Measurements from ENCODE around the gene MIA2. TPM values are rescaled to one million over a fixed set of nuclear protein-coding genes. Genes with fewer than 3 reads are reported as not detected.

The MIA2 gene
- total and polyA plus RNA-seq, 9 donors = 11.7 to 21.9 (median 19.5) TPM

- intact Hi-C loops (cut with DNase I) = no loop called here
- H3K9me3 ChIP-seq = no peaks in the 10 kb centered on the region
- TF ChIP-seq EP300 (IDR thresholded peaks at IDR 0.05) (no peak), POLR2A (IDR thresholded peaks at IDR 0.05) (no peak), CTCF (IDR thresholded peaks at IDR 0.05) (no peak)
- H3K36me3 ChIP-seq = no peaks in the 10 kb centered on the region
- DNase-seq = no peak
- WGBS, 3 donors = 92 to 100% (median 92%) methylated on average over 1 of the region's 1 CpG
- H3K27me3 ChIP-seq = no peaks in the 10 kb centered on the region
- no peaks in the 10 kb centered on the region for H3K4me1 ChIP-seq (ENCODE audit: insufficient read depth)
- no peak overlapping the region for H3K27ac ChIP-seq
- no peak overlapping the region for H3K4me3 ChIP-seq
These were observed 182.4 kb downstream of the MIA2 start for GRCh38 chr14:39416072-39416471.

- no peaks in the 10 kb centered on the region for H3K27me3 ChIP-seq
- intact Hi-C loops (cut with DNase I) = no loop called here
- H3K4me3 ChIP-seq = no peak overlapping the region
- no peaks in the 10 kb centered on the region for H3K9me3 ChIP-seq
- no peak overlapping the region for H3K27ac ChIP-seq
- H3K4me1 ChIP-seq (ENCODE audit: insufficient read depth) = no peaks in the 10 kb centered on the region
- WGBS, 3 donors = 92 to 97% (median 93%) methylated on average over 2 of the region's 2 CpGs
- TF ChIP-seq CTCF (IDR thresholded peaks at IDR 0.05) (no peak), EP300 (IDR thresholded peaks at IDR 0.05) (no peak), POLR2A (IDR thresholded peaks at IDR 0.05) (no peak)
- DNase-seq = no peak
- H3K36me3 ChIP-seq = no peaks in the 10 kb centered on the region
These were observed 183.3 kb downstream of the MIA2 start for GRCh38 chr14:39417014-39417413.

GRCh38 chr14:39419272-39419671 lies 185.6 kb downstream of the MIA2 start:
- no peak for TF ChIP-seq EP300 (IDR thresholded peaks at IDR 0.05)
- no peak for DNase-seq
- no peaks in the 10 kb centered on the region for H3K9me3 ChIP-seq
- intact Hi-C loops (cut with DNase I) = no loop called here
- H3K4me1 ChIP-seq (ENCODE audit: insufficient read depth) = peaks cover 1% of the 10 kb centered on the region
- WGBS, 3 donors = 93% methylated on average over 1 of the region's 1 CpG
- no peaks in the 10 kb centered on the region for H3K27me3 ChIP-seq
- no peak overlapping the region for H3K27ac ChIP-seq
- H3K36me3 ChIP-seq = no peaks in the 10 kb centered on the region
- H3K4me3 ChIP-seq = no peak overlapping the region

- intact Hi-C loops (cut with DNase I) = no loop called here
- no peaks in the 10 kb centered on the region for H3K27me3 ChIP-seq
- DNase-seq = no peak
- no peaks in the 10 kb centered on the region for H3K9me3 ChIP-seq
- no peak overlapping the region for H3K4me3 ChIP-seq
- no peak for TF ChIP-seq CTCF (IDR thresholded peaks at IDR 0.05)
- TF ChIP-seq EP300 (IDR thresholded peaks at IDR 0.05) = no peak
- TF ChIP-seq POLR2A (IDR thresholded peaks at IDR 0.05) = no peak
- peaks cover 4% of the 10 kb centered on the region for H3K4me1 ChIP-seq (ENCODE audit: insufficient read depth)
- H3K36me3 ChIP-seq = no peaks in the 10 kb centered on the region
- no peak overlapping the region for H3K27ac ChIP-seq
These were observed 188.5 kb downstream of the MIA2 start for GRCh38 chr14:39422243-39422642.

GRCh38 chr14:39423793-39424192 lies 190.1 kb downstream of the MIA2 start:
- 82 to 92% (median 83%) methylated on average over 3 of the region's 3 CpGs for WGBS, 3 donors
- Histone ChIP-seq H3K36me3 (no peaks in the 10 kb centered on the region), H3K9me3 (no peaks in the 10 kb centered on the region), H3K4me1 (ENCODE audit: insufficient read depth) (peaks cover 4% of the 10 kb centered on the region), H3K27me3 (no peaks in the 10 kb centered on the region), H3K27ac (no peak overlapping the region), H3K4me3 (no peak overlapping the region)
- intact Hi-C loops (cut with DNase I) = no loop called here
- no peak for DNase-seq
- TF ChIP-seq POLR2A (IDR thresholded peaks at IDR 0.05) (no peak), CTCF (IDR thresholded peaks at IDR 0.05) (no peak), EP300 (IDR thresholded peaks at IDR 0.05) (no peak)

Measured in ovary (tissue), 9 donors.